ENCODE measurements around the gene DYNC1I1.
A peak's percentile ranks its signal among the peaks of the same experiment; 100 is the strongest.

The DYNC1I1 gene

DNA sequence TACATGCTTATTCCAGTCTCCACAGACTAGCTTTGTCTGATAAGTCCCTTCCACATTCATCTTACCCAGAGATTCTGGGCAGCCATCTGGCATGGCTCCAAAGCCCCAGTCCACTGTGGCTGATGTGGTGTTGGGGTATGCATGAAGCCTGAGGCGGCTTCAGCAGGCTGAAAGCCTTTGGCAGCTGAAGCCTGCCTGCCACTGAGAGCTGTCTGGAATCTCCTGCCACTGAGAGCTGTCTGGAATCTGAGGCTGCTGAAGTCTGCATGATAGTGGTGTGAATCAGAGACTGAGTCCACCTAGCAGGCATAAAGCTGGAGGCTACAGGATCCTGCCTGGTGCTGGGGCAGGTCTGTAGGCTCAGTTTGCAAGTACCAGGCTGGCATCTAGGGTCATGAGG, 87.1 kb downstream of the DYNC1I1 start:
- TF ChIP-seq CTCF (IDR thresholded peaks at IDR 0.05; ENCODE audit: low read depth, low read length) = no peak
- no peak for DNase-seq (ENCODE audit: extremely low read depth, low read depth)

GRCh38 chr7:95861041-95861440, 88.7 kb downstream of the DYNC1I1 start:
- DNase-seq (ENCODE audit: extremely low read depth, low read depth) = no peak
- no peak for TF ChIP-seq CTCF (IDR thresholded peaks at IDR 0.05; ENCODE audit: low read depth, low read length)

- TF ChIP-seq CTCF (IDR thresholded peaks at IDR 0.05; ENCODE audit: low read depth, low read length) = no peak
- DNase-seq (ENCODE audit: extremely low read depth, low read depth) = no peak
Observed at GRCh38 chr7:95863623-95864022, 91.3 kb downstream of the DYNC1I1 start.

GRCh38 chr7:95865716-95866371, 93.5 kb downstream of the DYNC1I1 start:
- DNase-seq (ENCODE audit: extremely low read depth, low read depth) = peak; percentile 36
- peak; percentile 67 for TF ChIP-seq CTCF (IDR thresholded peaks at IDR 0.05; ENCODE audit: low read depth, low read length)

DNA sequence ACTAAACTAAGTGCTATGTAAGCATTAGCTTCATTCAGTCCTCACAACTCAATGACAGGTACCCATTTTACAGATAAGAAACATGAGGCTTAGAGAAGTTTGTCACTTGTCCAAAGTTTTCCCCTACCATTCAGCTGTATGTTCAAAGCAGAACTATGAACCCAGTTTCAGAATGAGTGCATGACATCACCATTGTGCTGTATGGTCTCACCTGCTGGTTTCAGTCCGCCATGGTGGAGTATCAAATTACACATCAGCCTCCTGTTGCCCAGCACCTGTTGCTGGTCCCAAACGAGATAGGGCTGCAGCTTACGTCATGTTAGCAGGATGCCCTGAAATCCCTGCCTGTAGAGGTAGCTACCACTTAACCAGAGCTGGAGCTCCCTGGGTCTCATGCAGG, 95.0 kb downstream of the DYNC1I1 start:
- DNase-seq (ENCODE audit: extremely low read depth, low read depth) = no peak
- no peak for TF ChIP-seq CTCF (IDR thresholded peaks at IDR 0.05; ENCODE audit: low read depth, low read length)

DNA sequence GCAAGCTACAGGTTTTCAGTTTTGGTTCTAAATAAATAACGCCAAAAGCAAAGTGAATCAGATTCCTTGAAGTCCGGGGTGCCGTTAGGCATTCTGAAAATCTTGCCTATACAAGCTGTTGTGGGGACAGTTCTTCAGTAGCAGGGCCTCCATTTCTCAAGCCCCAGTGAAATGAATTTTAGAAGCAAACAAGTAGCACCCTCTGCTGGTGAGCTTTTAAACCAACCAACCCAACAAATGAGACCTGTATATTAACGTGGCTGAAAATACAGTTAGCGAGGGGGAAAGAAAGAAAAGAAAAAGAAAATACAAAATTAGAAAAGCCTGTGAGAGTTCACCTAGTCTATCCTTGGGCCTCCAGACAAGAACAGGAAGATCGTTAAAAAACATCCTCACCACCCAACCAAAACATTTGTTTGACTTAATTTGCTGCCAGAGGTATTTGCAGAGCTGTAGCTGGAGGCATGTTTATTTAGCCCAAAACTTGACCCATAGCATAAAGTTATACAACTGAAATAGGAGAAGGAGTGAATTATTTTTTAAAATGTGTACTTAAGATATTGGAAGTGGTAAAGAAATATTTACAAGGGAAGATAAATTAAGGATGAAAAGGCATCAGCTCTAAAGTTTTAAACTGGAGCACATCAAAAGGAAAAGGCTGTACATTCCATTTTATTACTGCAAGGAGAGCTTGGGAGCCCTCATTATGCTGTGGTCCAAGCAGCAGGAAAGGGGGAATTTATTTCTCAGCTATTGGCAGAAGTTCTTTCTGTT, 98.9 kb downstream of the DYNC1I1 start:
- TF ChIP-seq CTCF (IDR thresholded peaks at IDR 0.05; ENCODE audit: low read depth, low read length) = peak; percentile 71
- no peak for DNase-seq (ENCODE audit: extremely low read depth, low read depth)

GRCh38 chr7:95871896-95872295, 99.5 kb downstream of the DYNC1I1 start:
- no peak for TF ChIP-seq CTCF (IDR thresholded peaks at IDR 0.05; ENCODE audit: low read depth, low read length)
- no peak for DNase-seq (ENCODE audit: extremely low read depth, low read depth)

Data from AG09319 (cell line).